Hematopoietic multipotent progenitor cell treated with erythropoietin and hydrocortisone succinate and interleukin-3 and kit ligand, for 4 days (in vitro differentiated cells): ENCODE measurements around the gene ATL3.
A peak's percentile ranks its signal among the peaks of the same experiment; 100 is the strongest.
"Not testable (repeated sequence)": the region's sequence is repeated elsewhere in the genome, so short reads cannot be mapped to it uniquely, and the experiment has no call there.

Source experiments
- DNase-seq: peaks from one replicate; pipeline ENCODE4 v3.0.0-alpha.2; 2015

ATL3 gene

DNA sequence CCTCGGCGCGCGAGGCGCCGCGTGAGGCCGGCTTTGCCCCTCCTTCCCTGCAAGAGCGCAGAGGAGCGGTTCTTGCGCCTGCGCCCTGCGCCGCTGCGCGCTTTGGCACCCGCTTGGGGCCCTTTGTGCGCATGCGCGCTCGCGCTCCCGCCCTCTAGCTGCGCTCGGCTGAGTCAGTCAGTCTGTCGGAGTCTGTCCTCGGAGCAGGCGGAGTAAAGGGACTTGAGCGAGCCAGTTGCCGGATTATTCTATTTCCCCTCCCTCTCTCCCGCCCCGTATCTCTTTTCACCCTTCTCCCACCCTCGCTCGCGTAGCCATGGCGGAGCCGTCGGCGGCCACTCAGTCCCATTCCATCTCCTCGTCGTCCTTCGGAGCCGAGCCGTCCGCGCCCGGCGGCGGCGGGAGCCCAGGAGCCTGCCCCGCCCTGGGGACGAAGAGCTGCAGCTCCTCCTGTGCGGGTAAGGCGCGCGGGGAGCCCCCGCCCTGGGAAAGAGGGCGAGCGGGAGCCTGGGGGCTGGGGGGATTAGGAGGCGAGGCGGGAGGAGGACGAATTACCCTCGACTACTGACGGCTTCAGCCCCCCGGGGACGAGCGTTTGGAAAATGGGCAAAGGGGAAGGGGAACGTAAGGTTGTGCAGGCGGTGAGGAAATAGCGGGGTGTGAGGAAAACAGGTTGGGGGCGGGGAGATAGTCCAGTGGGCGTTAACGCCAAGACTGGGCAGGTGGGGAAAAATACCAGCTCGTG, 10.3 kb upstream of the ATL3 start, which contains the start of gene RTN3:
Gene RTN3 (plus strand): TSS at position 180 of the 745 bp plus-strand sequence. CDS start 137 bp downstream, at position 317.
- peak; percentile 99 for DNase-seq

DNA sequence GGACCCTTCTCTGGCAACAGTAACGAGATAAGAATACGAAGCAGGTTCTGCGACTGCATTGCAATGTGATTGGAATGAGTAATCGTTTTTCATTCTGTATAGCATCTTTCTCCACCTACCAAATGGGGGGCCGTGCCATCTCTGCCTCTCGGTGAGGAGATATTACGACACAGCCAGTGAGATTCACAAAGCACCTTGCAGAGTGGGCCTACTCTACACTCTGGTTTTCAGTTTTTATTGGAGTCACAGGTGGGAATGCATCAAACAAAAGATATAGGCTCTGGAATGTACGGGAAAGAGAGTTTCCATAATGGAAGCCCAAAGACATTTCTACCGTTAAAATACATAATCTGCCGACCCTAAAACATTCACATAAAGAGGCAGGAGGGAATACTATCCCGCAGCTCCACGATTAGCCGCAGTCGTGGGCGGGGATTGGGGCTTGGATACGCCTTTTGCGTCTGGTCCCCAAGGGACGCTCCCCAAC, 9.7 kb upstream of the ATL3 start:
- DNase-seq: peak; percentile 41

DNA sequence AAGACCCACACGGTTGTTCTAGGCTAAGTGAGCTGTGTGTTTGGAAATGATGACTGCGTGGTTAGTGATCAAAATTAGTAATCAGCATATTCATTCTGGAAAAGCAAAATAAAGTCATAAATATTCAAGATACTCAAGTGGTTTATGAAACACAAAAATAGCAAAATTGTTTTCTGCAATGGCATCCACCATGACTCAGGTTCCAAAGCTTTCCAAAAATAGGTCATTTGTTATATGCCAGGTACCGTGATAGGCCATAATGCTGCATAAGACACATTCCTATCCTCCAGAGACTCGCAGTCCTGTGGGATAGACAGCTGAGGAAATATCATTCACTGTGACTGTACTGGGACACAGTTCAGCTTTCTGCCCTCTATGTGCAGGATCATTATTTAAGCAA, 2.4 kb upstream of the ATL3 start:
- DNase-seq: no peak

DNA sequence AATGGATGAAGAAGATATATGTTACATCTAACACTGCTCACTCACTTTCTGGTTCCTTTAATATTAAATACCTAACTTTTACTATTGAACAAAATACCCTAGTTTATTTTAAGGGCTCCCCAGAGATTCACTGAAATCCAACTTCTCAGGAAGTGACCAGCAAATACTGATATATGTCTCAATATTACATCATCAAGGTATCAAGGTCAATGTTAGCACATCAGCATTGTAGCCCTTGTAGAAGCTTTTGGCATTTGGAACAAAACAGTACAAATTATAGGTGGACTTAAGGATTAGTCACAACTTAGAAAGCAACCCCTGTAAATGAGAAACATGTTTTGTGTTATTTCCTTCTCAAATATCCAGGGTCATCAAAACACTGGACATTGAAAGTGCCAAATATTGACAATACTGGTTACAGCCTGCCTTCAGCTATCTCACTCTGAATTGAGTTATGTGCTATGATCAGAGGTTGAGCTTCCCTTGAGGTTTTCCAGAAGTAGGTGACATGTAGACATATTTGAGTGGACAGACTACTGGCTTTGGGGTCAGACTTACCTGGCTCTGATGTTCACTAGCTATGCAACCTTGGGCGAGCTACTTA, 1.9 kb upstream of the ATL3 start:
- no peak for DNase-seq

DNA sequence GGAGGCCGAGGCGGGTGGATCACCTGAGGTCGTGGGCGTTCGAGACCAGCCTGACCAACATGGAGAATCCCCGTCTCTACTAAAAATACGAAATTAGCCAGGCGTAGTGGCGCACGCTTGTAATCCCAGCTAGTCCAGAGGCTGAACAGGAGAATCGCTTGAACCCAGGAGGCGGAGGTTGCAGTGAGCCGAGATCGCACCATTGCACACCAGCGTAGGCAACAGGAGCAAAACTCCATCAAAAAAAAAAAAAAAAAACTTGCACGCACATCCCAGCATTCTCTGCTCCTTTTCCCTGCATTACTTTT, 934 bp upstream of the ATL3 start:
- no peak for DNase-seq

DNA sequence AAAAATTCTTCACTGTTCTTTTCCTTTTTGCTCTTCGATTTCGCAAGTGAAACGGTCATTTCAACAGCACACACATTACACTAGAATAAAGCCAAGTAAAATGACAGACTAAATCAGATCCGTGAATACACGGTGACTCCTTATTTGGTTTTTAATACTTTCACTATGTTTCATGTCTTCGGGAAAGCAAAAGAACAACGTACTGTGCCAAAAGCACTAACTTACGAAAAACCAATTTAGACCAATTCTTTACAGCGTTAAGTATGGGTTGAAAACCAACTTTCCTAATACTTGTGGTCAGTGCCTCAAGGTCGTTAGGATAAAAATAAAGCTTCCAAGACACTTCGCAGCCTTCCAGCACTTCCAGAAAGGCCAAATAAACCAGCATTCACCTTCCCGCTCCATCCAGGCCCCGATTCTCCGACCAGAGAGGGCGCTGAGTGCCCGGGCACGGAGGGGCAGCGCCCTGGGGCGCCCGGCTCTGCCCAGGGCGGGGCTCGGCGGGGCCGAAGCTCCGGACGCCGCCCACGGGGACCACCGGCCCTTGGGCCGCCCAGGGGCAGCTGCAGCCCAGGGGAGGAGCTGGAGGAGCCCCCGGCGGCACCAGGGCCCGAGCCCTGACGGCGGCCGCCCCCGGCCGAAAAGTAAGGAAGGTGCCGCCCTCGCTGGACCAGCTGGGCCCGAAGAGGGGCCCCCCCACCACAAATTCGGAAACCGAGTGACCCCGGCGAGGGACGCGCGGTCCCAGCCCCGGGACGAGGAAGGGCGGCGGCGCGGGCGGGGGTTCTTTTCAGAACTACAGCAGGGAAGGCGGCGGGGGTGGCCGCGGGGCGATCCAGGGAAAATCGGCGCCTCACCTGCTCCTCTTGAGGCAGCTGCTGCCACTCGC, 499 bp downstream of the ATL3 start:
- DNase-seq: peak; percentile 80

DNA sequence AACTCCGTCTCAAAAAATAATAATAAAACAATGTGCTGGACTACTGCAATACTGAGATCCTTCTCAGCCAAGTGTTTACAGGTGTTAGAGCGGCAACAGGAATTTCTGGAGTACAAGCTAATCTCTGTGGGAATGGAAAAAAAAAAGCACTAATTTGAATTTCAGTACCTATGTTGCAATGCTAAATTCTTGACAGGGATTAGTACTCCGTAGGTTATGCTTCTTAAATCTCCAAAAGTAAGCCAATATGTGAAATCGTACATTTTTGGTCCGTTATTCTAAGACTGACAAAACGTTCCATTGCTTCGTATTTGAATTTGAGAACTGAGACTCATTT, 1.1 kb downstream of the ATL3 start:
- no peak for DNase-seq

DNA sequence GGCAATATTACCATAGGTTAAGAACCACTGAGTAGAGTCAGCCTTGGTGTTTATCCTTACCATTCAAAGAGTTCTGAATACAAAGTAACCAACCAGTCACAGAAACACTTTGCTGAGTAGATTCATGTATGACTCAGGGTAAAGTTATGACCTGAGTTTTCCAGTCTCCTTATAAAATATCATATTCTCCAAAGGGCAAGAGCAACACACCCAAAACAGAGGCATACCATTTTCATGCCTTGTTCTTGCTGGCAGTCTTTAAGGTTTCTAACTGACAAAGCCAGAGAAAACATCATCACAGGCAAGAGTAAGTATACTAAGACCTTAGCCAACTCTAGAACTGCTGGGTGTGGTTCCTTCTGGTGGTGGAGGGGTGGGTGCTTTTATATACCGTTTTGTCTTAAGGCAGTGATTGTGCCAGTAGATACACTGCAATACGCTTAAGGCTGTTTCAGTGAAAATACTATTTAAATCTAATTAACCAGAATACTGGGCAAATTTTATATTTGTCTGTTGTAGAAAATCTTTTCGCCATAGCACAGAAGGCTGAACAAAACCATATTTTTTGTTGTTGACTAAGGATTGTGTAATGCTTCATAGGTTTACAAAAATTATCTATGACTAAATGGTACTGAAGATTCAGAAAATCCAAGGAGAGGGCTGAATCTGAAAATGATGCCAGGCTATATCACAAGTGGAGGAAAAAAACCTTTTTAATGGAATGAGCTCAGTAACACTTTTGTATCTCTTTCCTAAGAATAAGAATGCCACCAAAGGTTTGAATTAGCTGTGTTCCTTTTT, 3.0 kb downstream of the ATL3 start:
- peak; percentile 55 for DNase-seq

DNA sequence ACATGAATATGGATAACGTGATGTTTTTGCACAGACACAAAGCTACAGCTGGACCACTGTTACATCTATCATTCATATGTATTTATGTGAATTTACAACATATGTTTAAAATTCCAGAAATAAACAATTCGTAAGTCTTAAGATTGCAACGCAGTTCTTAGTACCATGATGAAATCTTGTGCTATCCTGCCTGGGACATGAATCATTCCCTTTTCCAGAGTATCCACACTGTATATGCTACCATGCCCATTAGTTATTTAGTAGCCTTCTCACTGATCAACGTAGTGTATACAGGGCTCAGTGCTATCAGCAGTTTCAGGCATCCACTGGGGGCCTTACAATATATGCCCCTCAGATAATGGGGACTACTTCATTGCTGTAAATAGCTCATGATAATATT, 4.3 kb downstream of the ATL3 start:
- DNase-seq: no peak

DNA sequence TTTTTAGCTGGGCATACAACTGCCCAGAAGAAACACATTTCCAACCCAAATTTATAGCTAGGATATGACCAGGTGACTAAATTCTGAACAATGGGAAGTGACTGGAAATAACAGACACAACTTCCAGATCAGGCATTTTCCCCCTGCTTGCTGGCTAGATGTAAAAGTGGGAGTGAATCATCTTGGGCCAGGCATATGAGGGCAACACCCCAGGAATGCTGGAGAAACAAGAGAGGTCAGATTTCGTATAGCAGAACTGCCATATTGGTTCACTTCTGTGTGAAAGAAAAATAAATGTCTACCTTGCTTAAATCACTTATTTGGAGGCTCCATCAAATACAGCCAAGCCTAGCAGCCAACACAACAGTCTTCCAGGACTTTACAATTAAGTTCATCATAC, 7.4 kb downstream of the ATL3 start:
- no peak for DNase-seq

DNA sequence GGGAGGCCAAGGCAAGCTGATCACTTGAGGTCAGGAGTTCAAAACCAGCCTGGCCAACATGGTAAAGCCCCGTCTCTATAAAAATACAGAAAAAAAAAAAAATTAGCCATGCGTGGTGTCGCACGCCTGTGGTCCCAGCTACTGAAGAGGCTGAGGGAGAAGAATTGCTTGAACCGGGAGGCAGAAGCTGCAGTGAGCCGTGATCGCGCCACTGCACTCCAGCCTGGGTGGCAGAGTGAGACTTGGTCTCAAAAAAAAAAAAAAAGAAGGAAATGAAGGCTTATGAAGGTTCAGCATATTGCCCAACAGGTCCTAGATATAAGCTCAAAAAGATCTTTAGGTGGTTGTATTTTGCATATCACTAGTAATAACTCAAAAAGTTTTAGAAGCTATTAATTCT, 10.2 kb downstream of the ATL3 start:
- DNase-seq: peak; percentile 9

DNA sequence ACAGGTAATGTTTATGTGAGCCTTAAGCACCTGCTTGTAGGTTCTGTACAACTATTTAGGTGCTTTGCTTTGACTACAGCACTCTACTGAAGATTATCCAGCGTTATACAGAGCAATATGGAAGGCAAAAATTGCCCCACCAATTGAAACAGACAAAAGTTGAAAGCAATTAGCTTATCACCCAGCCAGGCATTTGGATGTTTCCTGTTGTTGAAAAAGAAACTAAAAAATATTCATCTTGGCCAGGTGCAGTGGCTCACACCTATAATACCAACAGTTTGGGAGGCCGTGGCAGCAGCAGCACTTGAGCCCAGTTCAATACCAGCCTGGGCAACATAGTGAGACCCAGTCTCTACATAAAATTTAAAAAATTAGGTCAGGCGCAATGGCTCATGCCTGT, 18.5 kb downstream of the ATL3 start:
- no peak for DNase-seq

DNA sequence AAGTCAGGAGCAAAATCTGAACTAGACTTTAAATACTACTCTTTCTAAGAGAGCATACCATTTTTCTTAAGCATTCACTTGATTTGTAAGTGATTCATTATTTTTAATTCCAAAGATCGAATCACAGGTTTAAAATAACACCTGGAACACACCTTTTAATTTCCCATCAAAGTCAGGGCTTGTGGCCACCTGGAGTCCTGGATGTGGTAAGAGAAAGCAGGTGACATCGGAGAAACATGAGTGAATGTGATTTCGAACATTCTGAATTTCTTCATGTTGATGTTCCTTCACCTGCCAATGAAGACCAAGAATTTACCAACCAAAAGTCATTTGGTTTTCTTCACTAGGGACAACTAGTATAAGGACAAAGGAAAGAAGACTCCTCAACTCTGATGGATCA, 28.0 kb downstream of the ATL3 start:
- no peak for DNase-seq

DNA sequence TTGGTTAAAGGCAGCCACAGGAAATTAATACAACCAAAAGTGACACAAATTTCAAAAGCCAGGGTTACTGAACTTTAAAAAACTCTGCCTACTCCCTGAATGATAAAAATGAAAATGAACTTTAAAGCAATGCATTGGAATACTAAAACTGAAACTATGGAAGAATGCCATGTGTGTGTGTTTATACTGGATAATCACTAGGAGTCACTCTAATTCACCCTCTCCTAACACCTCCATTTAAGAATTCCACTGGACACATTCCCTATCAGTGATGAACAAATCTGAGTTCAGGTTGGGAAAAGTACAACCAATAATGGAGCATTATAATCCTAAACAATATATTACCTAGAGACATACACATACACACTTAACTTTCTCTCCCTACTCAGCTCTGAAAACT, 29.4 kb downstream of the ATL3 start:
- DNase-seq: no peak

DNA sequence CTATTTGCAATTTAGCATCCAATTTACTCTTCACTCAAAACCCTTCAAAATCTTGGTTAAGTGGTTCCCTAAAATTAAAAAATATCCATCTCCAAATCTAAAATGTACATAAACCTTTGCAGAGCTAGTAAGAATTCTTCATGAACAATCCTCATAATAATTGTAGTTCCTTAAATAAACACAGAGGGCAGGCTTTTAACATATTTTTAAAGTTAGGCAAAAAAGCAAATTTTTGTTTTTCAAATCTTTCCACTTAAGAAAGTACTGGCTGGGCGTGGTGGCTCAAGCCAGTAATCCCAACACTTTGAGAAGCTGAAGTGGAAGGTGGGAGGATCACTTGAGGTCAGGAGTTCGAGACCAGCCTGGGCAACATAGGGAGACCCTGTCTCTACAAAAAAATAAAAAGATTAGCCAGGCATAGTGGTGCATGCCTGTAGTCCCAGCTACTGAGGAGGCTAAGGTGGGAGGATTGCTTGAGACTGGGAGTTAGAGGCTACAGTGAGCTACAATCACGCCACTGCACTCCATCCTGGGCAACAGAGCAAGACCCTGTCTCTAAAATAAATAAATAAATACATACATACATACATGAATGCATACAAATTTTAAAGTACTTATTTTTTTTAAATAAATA, 31.9 kb downstream of the ATL3 start:
- DNase-seq: peak; percentile 67

DNA sequence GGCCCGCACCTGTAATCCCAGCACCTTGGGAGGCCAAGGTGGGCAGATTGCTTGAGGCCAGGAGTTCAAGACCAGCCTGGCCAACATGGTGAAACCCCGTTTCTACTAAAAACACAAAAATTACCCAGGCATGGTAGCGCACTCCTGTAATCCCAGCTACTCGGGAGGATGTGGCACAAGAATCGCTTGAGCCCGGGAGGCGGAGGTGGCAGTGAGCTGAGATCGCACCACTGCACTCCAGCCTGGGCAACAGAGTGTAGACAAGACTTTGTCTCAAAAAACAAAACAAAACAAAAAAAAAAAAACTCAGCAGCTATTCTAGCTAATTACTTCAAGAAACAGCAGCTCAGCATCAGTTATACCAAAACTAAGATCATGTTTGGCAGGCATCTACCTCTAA, 32.7 kb downstream of the ATL3 start:
- not testable (repeated sequence) for DNase-seq

DNA sequence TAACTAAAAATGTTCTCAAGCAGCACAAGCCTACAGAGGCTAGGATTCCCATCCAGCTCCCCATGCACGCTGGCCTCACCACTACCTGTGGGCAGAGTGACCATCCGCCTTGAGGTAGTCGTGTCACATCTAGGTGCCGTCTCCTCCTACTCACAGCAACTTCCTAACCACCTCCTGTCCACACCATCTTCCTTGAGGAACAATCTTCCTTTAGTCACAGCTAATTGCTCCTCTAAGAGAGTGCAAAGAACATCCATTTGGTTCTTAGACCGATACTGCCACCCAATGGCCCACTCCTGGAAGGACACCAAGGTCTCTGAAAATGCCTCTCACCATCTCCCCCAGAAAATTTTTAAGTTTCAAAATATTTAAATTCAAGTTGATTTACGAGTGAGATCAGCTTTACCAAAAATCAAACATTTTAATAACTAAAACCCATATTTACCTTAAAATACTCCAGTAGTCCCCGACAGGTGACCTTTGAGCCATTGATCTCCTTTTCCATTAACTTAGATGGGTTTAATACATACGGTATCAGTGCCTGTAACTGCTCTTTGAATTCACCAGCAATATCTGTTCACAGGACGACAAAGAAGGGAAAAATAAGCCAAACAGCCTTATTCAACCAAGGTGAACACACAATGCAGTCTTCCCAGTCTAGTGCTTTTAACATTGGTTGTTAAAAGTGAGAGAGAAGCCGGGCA, 35.3 kb downstream of the ATL3 start:
- DNase-seq: peak; percentile 80

DNA sequence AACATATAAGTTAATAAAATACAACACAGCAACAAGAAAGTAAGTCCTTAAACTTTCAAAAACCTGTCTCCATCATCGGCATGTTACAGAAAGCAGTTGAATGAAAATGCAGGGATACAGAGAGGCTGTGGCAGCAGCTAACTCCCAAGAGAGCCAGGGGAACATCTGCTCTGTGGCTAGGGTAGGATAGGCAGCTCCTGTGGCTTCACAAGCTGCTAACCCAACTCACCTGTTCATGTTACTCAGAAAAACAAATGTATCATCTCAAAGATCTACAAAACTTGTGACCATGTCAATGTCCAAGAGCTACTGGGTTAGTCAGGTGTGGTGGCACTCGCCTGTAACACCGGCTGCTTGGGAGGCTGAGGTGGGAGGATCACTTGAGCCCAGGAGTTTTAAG, 41.8 kb downstream of the ATL3 start:
- no peak for DNase-seq

DNA sequence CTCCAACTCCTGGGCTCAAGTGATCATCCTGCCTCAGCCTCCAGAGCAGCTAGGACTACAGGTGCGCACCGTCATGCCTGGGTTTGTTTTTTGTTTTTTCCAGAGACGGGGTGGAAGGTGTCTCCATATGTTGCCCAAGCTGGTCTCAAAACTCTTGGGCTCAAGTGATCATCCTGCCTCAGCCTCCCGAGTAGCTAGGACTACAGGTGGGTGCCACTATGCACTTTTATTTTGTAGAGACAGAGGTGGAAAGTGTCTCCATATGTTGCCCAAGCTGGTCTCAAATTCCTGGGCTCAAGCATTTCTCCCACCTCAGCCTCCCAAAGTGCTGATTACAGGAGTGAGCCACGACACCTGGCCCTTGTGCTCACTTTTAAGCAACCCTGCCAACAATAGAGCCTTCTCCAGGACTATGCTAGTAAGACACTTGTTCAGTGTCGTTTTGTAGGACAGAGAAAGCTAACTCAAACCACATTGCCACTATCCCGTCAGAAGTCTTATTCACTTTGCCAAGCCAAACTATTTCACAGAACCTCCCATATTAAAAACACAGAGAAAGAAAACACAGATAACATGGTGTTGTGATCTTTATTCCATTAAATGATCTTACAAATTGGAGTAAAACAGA, 47.5 kb downstream of the ATL3 start:
- no peak for DNase-seq

DNA sequence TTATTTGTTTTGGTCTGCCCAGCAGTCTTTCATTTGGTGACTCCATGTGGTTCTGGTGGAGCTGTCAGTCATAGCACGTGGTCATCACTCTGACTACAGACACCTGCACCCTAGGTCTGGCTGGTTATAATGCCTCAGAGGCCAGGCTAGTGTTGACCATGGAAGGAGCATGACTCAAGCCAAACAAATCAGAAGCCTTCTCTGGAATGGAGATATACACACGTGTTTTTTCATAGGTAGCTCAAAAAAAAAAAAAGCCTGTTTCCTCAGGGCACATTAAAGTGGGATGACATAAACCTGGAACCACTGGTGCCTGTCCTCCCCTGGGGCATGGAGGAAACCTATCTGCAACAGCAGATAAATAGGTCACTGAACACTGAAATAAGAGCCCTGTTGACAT, 48.9 kb downstream of the ATL3 start:
- no peak for DNase-seq

DNA sequence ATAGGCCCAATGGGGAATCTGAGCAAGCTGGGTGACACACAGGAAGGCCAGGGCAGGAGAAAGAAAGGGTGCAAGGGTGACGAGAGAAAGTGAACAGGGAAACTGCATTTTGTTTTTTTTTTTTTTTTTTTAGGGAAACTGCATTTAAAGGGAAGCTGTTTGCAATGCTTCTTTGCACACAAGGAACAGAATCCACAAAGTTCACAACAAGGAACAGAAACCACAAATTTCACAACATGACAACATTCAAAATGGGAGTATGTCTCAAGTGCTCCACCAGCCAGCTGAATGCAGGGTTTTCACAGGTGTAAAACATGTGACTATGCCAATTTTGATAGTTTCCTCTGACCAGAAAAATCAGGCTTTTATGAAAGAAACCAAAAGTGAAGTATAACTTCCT, 50.1 kb downstream of the ATL3 start:
- peak; percentile 50 for DNase-seq
